Activated B cell treated with CpG ODN at 0.5 μM for 24 hours (primary cell): ENCODE data around the gene SPTBN5. TPM values are rescaled to one million over a fixed set of nuclear protein-coding genes. Genes with fewer than 3 reads are reported as not detected.

Experiments
- ATAC-seq: fragments of 200-7000 bp; cut with Tn5 transposase; one replicate; pipeline ENCODE4 v1.10.0; 2021; ENCODE audit warnings: low read depth, mild to moderate bottlenecking, moderate library complexity
- CTCF ChIA-PET: fragments of 350-600 bp; sonication (Branson Sonifier 250); formaldehyde crosslinking; loops from one replicate; lab custom pipeline; 2021; ENCODE audit warnings: antibody characterized with exemption; lab: Charles Lee
- POLR2A ChIA-PET: fragments of 350-600 bp; sonication (Branson Sonifier 250); formaldehyde crosslinking; loops from one replicate; lab custom pipeline; 2021; ENCODE audit warnings: antibody characterized with exemption; lab: Charles Lee
- DNase-seq: peaks from one replicate; pipeline ENCODE4 v3.0.0; 2022
- H3K27ac Mint-ChIP-seq: one replicate; pipeline ENCODE4 v1.8.0; 2020; ENCODE audit warnings: mixed read lengths
- H3K27me3 Mint-ChIP-seq: one replicate; pipeline ENCODE4 v1.8.0; 2021; ENCODE audit warnings: mixed read lengths
- H3K36me3 Mint-ChIP-seq: one replicate; pipeline ENCODE4 v1.8.0; 2021; ENCODE audit warnings: low read depth, mixed read lengths
- H3K4me1 Mint-ChIP-seq: one replicate; pipeline ENCODE4 v1.8.0; 2021; ENCODE audit warnings: mixed read lengths
- H3K4me3 Mint-ChIP-seq: one replicate; pipeline ENCODE4 v1.8.0; 2020; ENCODE audit warnings: mild to moderate bottlenecking, mixed read lengths
- H3K9me3 Mint-ChIP-seq: one replicate; pipeline ENCODE4 v1.8.0; 2020; ENCODE audit warnings: mixed read lengths
- intact Hi-C: fragments of 100-400 bp; cut with micrococcal nuclease; formaldehyde crosslinking; loops from one replicate; pipeline ENCODE4 v1.15.1; 2024
- total RNA-seq: library from RNA; stranded (reverse); gene quantifications from 2 replicates; pipeline ENCODE4 v1.2.3, GENCODE V29; 2022
- TF ChIP-seq, protein P1 (sequence below): fragments of 200-600 bp; IDR thresholded peaks from one replicate; pipeline ENCODE4 v1.8.0; 2022; ENCODE audit warnings: antibody characterized with exemption, mild to moderate bottlenecking

The SPTBN5 gene
- total RNA-seq, 1 donor from 2014 or later, result 1.1 TPM

DNA sequence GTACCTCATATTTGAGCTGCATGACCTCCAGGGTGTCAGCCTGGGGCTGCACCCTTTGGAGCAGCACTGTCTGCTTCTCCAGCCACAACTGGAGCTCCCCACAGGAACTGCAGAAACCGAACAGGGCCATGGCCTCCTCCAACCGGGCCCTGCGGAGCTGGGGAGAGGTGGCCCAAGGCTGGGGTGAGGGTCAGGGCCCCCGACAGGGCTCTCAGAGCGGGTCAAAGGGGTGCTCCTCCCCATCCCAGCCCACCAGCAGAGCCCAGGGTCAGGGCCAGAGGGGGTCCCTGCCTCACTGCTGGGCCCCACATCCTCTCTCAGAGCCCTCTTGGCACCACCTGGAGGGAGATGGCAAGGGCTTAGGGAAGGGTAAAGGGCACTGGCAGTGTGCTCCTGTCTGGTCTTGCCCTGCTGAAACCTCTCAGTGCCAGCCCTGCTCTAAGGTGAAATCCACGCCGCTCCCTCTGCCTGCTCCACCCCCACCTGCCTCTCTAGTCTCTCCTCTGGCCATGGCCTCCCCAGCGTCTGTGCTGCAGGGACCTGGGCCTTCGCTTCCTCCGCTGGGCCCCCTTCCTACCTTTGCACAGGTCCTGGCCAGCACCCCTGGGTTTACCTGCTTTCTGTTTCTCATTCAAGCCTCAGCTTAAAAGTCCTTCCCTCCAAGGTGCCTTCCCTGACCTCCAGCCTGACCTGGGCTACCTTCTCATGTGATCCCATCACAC lies 13.5 kb downstream of the SPTBN5 start:
- POLR2A ChIA-PET, result no interaction called here
- ATAC-seq (no peak), DNase-seq (no peak)
- Mint-ChIP-seq H3K4me1 (peaks cover 22% of the 10 kb centered on the region), H3K27me3 (peaks cover 17% of the 10 kb centered on the region), H3K36me3 (no peaks in the 10 kb centered on the region), H3K4me3 (no peak overlapping the region), H3K27ac (no peak overlapping the region), H3K9me3 (no peaks in the 10 kb centered on the region)
- TF ChIP-seq, protein P1, sequence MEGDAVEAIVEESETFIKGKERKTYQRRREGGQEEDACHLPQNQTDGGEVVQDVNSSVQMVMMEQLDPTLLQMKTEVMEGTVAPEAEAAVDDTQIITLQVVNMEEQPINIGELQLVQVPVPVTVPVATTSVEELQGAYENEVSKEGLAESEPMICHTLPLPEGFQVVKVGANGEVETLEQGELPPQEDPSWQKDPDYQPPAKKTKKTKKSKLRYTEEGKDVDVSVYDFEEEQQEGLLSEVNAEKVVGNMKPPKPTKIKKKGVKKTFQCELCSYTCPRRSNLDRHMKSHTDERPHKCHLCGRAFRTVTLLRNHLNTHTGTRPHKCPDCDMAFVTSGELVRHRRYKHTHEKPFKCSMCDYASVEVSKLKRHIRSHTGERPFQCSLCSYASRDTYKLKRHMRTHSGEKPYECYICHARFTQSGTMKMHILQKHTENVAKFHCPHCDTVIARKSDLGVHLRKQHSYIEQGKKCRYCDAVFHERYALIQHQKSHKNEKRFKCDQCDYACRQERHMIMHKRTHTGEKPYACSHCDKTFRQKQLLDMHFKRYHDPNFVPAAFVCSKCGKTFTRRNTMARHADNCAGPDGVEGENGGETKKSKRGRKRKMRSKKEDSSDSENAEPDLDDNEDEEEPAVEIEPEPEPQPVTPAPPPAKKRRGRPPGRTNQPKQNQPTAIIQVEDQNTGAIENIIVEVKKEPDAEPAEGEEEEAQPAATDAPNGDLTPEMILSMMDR, result no peak
- intact Hi-C loops, result no loop called here
- CTCF ChIA-PET, result no interaction called here

- peaks cover 22% of the 10 kb centered on the region for H3K4me1 Mint-ChIP-seq
- H3K27ac Mint-ChIP-seq, result no peak overlapping the region
- no peak for DNase-seq
- no peaks in the 10 kb centered on the region for H3K36me3 Mint-ChIP-seq
- CTCF ChIA-PET, result no interaction called here
- ATAC-seq, result no peak
- intact Hi-C loops, result no loop called here
- H3K27me3 Mint-ChIP-seq, result peaks cover 19% of the 10 kb centered on the region
- H3K4me3 Mint-ChIP-seq, result no peak overlapping the region
- TF ChIP-seq, protein P1, result no peak
- POLR2A ChIA-PET, result no interaction called here
- no peaks in the 10 kb centered on the region for H3K9me3 Mint-ChIP-seq
Observed at GRCh38 chr15:41879321-41879845, 14.5 kb downstream of the SPTBN5 start.

DNA sequence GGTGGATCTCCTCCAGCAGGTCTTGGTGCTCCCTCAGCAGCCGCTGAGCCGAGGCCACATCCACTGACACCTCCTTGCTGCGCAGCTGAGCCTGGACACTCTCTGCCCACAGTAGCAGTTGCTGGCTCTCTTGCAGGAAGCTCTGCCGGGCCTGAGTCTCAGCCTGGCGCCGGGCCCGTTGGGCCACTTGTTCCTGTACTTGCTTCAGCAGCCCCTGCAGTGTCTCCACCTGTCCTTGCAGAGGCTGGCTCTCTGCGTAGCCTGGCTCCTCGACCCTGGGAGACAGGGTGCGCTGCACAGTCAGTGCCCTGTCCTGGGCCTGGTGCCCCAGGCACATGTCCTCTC lies 15.5 kb downstream of the SPTBN5 start:
- CTCF ChIA-PET, result no interaction called here
- Mint-ChIP-seq H3K9me3 (no peaks in the 10 kb centered on the region), H3K27ac (no peak overlapping the region), H3K4me3 (no peak overlapping the region), H3K36me3 (no peaks in the 10 kb centered on the region), H3K27me3 (peaks cover 23% of the 10 kb centered on the region), H3K4me1 (peaks cover 20% of the 10 kb centered on the region)
- POLR2A ChIA-PET, result no interaction called here
- no peak for ATAC-seq
- TF ChIP-seq, protein P1, result no peak
- DNase-seq, result no peak
- intact Hi-C loops, result no loop called here

GRCh38 chr15:41877631-41878354 lies 16.1 kb downstream of the SPTBN5 start:
- Mint-ChIP-seq H3K27me3 (peaks cover 23% of the 10 kb centered on the region), H3K9me3 (no peaks in the 10 kb centered on the region), H3K27ac (no peak overlapping the region), H3K4me1 (peaks cover 18% of the 10 kb centered on the region), H3K4me3 (no peak overlapping the region), H3K36me3 (no peaks in the 10 kb centered on the region)
- TF ChIP-seq, protein P1, result no peak
- intact Hi-C loops, result no loop called here
- no peak for ATAC-seq
- DNase-seq, result no peak
- ChIA-PET CTCF (no interaction called here), POLR2A (no interaction called here)

DNA sequence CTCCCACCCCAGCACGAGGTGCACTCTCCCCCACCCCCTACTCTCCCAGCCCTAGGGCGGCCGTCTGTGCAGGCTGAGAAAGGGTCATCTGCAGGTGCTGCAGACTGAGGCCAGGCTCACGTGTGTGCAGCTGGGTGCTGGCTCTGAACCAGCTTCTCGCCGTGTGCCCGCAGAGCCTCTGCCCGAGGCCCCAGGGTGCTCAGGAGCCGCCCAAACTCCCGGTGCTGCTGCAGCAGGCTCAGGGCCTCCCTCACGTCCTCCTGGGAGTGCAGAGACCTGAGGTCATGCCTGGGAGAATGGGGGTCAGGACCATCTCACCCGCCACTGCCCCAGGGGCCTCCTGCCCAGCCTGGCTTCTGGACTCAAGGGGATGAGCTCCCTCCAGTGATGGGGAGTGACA lies 17.2 kb downstream of the SPTBN5 start:
- no peaks in the 10 kb centered on the region for H3K36me3 Mint-ChIP-seq
- ATAC-seq (no peak), DNase-seq (no peak)
- H3K27ac Mint-ChIP-seq, result no peak overlapping the region
- ChIA-PET POLR2A (interaction anchor here (0.6 kb wide), 1 partner anchor 25 kb away, joined by 5 read pairs; no protein-coding TSS in a partner anchor), CTCF (no interaction called here)
- no peaks in the 10 kb centered on the region for H3K9me3 Mint-ChIP-seq
- peaks cover 15% of the 10 kb centered on the region for H3K4me1 Mint-ChIP-seq
- peaks cover 23% of the 10 kb centered on the region for H3K27me3 Mint-ChIP-seq
- TF ChIP-seq, protein P1, result no peak
- intact Hi-C loops, result no loop called here
- no peak overlapping the region for H3K4me3 Mint-ChIP-seq
